ENCODE results near the gene RIF1.

The RIF1 gene

GRCh38 chr2:151520976-151521375 is 111.3 kb downstream of the RIF1 start:
- DNase-seq (ENCODE audit: low spot score), result no peak

GRCh38 chr2:151522556-151522955 is 112.9 kb downstream of the RIF1 start:
- no peak for DNase-seq (ENCODE audit: low spot score)

- DNase-seq (ENCODE audit: low spot score), result no peak
Observed at GRCh38 chr2:151523850-151524249, 114.1 kb downstream of the RIF1 start.

GRCh38 chr2:151525821-151526373 is 116.2 kb downstream of the RIF1 start:
- no peak for DNase-seq (ENCODE audit: low spot score)

- no peak for DNase-seq (ENCODE audit: low spot score)
Observed at GRCh38 chr2:151526572-151527090, 116.9 kb downstream of the RIF1 start.
